Measurements from ENCODE around the gene KRTAP10-8. TPM values are rescaled to one million over a fixed set of nuclear protein-coding genes. Genes with fewer than 3 reads are reported as not detected.

KRTAP10-8 gene
- total and polyA plus RNA-seq, 2 experiments from 2014 or later = not detected

GRCh38 chr21:44648557-44649311, 36.9 kb downstream of the KRTAP10-8 start:
- H3K27ac ChIP-seq (ENCODE audit: low read depth) = no peak overlapping the region
- H3K27me3 ChIP-seq (ENCODE audit: insufficient read depth) = no peaks in the 10 kb centered on the region
- H4K20me1 ChIP-seq (replicated peaks; ENCODE audit: insufficient read depth) = no peaks in the 10 kb centered on the region
- peaks cover 20% of the 10 kb centered on the region for H3K9me3 Mint-ChIP-seq
- H3K4me3 Mint-ChIP-seq = no peak overlapping the region
- TF ChIP-seq REST (IDR thresholded peaks at IDR 0.05; ENCODE audit: unreplicated experiment) (no peak), CTCF (conservative IDR thresholded peaks at IDR 0.05; ENCODE audit: low read depth in 2 of 2) (no peak), EZH2 (IDR thresholded peaks at IDR 0.05; ENCODE audit: low read depth, unreplicated experiment) (no peak), EZH2phosphoT487 (IDR thresholded peaks at IDR 0.05; ENCODE audit: unreplicated experiment) (no peak), ZNF331 (CRISPR knock-in tag; IDR thresholded peaks at IDR 0.05; ENCODE audit: low read depth) (no peak), ETS1 (IDR thresholded peaks at IDR 0.05) (no peak), ZNF114 (CRISPR knock-in tag; IDR thresholded peaks at IDR 0.05) (no peak), CREB1 (CRISPR knock-in tag; IDR thresholded peaks at IDR 0.05; ENCODE audit: low read depth) (no peak), JUNB (IDR thresholded peaks at IDR 0.05; ENCODE audit: unreplicated experiment) (no peak), POLR2AphosphoS5 (IDR thresholded peaks at IDR 0.05; ENCODE audit: low read depth) (no peak), NANOG (IDR thresholded peaks at IDR 0.05; ENCODE audit: borderline replicate concordance) (no peak), STAT1 (IDR thresholded peaks at IDR 0.05; ENCODE audit: unreplicated experiment) (no peak)
- TF ChIP-seq, protein P1, sequence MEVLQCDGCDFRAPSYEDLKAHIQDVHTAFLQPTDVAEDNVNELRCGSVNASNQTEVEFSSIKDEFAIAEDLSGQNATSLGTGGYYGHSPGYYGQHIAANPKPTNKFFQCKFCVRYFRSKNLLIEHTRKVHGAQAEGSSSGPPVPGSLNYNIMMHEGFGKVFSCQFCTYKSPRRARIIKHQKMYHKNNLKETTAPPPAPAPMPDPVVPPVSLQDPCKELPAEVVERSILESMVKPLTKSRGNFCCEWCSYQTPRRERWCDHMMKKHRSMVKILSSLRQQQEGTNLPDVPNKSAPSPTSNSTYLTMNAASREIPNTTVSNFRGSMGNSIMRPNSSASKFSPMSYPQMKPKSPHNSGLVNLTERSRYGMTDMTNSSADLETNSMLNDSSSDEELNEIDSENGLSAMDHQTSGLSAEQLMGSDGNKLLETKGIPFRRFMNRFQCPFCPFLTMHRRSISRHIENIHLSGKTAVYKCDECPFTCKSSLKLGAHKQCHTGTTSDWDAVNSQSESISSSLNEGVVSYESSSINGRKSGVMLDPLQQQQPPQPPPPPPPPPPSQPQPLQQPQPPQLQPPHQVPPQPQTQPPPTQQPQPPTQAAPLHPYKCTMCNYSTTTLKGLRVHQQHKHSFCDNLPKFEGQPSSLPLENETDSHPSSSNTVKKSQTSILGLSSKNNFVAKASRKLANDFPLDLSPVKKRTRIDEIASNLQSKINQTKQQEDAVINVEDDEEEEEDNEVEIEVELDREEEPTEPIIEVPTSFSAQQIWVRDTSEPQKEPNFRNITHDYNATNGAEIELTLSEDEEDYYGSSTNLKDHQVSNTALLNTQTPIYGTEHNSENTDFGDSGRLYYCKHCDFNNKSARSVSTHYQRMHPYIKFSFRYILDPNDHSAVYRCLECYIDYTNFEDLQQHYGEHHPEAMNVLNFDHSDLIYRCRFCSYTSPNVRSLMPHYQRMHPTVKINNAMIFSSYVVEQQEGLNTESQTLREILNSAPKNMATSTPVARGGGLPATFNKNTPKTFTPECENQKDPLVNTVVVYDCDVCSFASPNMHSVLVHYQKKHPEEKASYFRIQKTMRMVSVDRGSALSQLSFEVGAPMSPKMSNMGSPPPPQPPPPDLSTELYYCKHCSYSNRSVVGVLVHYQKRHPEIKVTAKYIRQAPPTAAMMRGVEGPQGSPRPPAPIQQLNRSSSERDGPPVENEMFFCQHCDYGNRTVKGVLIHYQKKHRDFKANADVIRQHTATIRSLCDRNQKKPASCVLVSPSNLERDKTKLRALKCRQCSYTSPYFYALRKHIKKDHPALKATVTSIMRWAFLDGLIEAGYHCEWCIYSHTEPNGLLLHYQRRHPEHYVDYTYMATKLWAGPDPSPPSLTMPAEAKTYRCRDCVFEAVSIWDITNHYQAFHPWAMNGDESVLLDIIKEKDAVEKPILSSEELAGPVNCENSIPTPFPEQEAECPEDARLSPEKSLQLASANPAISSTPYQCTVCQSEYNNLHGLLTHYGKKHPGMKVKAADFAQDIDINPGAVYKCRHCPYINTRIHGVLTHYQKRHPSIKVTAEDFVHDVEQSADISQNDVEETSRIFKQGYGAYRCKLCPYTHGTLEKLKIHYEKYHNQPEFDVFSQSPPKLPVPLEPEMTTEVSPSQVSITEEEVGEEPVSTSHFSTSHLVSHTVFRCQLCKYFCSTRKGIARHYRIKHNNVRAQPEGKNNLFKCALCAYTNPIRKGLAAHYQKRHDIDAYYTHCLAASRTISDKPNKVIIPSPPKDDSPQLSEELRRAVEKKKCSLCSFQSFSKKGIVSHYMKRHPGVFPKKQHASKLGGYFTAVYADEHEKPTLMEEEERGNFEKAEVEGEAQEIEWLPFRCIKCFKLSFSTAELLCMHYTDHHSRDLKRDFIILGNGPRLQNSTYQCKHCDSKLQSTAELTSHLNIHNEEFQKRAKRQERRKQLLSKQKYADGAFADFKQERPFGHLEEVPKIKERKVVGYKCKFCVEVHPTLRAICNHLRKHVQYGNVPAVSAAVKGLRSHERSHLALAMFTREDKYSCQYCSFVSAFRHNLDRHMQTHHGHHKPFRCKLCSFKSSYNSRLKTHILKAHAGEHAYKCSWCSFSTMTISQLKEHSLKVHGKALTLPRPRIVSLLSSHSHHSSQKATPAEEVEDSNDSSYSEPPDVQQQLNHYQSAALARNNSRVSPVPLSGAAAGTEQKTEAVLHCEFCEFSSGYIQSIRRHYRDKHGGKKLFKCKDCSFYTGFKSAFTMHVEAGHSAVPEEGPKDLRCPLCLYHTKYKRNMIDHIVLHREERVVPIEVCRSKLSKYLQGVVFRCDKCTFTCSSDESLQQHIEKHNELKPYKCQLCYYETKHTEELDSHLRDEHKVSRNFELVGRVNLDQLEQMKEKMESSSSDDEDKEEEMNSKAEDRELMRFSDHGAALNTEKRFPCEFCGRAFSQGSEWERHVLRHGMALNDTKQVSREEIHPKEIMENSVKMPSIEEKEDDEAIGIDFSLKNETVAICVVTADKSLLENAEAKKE (CRISPR knock-in tag; IDR thresholded peaks at IDR 0.05) = no peak
- peaks cover 8% of the 10 kb centered on the region; the same call in 2 of the 3 replicates for H3K36me3 Mint-ChIP-seq (ENCODE audit: low read depth)
- H3K9me2 ChIP-seq (ENCODE audit: insufficient read depth) = no peaks in the 10 kb centered on the region
- H3K36me3 ChIP-seq (ENCODE audit: insufficient read depth) = no peaks in the 10 kb centered on the region
- no peak overlapping the region for H3K27ac Mint-ChIP-seq
- peaks cover 10% of the 10 kb centered on the region for H3K4me1 Mint-ChIP-seq
- H3F3A ChIP-seq (replicated peaks; ENCODE audit: low read depth) = no peaks in the 10 kb centered on the region
- no peak overlapping the region for H3K4me3 ChIP-seq
- ATAC-seq (peak; percentile 12; the same call in 1 of the 3 replicates), DNase-seq (ENCODE audit: low spot score) (no peak)
- H3K27me3 Mint-ChIP-seq (ENCODE audit: insufficient read depth, low read depth, poor library complexity) = peaks cover 9% of the 10 kb centered on the region
- no peaks in the 10 kb centered on the region for H3K4me1 ChIP-seq (ENCODE audit: insufficient read depth)
- no peak overlapping the region for H3K4me2 ChIP-seq
- no peak overlapping the region for H2AFZ ChIP-seq
- H3K79me2 ChIP-seq (replicated peaks; ENCODE audit: insufficient read depth) = no peaks in the 10 kb centered on the region
